GOT3 (cell line): ENCODE data around the gene SCARF1.

Experiments used
- DNase-seq: peaks from one replicate; lab custom pipeline; 2025; ENCODE audit warnings: mixed read lengths; lab: John Stamatoyannopoulos, UW

SCARF1 gene

GRCh38 chr17:1627982-1628855 lies 17.3 kb downstream of the SCARF1 start, which contains the start of gene SLC43A2:
SLC43A2 (minus strand) TSS chr17:1628834; CDS start chr17:1627874, 960 bp downstream.
- no peak for DNase-seq

- DNase-seq = no peak
Observed at GRCh38 chr17:1627182-1627981, 18.1 kb downstream of the SCARF1 start.

DNA sequence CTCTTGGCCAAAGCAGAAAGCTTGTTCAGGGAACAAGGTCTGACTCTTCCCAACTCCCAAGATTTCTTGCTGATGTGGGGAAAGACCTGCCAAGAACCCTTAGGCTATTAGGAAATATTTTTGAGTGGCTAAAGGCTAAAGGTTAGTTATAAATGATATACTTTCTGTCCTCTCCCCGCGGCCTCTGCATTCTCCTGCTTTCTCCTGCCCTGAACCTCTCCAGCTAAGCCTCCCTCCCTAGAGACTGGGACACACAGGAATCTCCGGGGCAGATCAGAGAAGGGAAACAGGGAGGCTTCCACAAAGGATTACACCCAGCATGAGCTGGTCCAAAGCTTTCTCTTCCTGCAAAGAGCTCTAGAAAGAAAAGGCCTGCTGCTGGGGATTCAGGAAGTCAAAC lies 19.2 kb downstream of the SCARF1 start:
- DNase-seq = no peak

- no peak for DNase-seq
Observed at GRCh38 chr17:1625581-1625980, 20.0 kb downstream of the SCARF1 start.

GRCh38 chr17:1625053-1625452 lies 20.5 kb downstream of the SCARF1 start:
- no peak for DNase-seq

- DNase-seq = no peak
Observed at GRCh38 chr17:1624650-1625049, 20.9 kb downstream of the SCARF1 start.

DNA sequence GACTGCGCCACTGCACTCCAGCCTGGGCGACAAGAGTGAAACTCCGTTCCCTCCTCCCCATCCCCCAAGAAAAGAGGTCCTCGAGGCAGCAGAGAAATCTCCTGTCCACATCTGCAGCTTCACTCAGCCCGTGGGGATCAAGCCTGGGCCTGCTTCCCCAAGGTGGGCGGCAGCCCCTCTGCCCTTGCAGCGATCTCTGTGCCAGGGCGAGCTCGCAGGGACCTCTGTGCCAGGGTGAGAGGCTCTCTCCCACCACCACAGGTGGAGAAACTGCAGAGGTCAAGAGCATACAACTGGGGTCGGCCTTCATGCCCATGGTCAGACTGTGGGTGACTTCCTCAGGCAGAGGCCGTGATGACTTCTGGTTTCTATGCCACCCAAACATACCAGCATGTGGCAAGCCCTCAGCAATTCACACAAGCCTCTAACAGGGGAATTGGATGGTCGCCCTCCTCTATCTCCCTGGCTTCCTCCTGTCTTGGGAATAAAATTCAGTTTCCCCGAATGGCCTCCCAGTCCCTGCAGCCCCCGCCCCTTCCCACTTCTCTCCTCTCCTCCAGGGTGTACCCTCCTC lies 22.4 kb downstream of the SCARF1 start:
- no peak for DNase-seq

GRCh38 chr17:1621273-1621954 lies 24.1 kb downstream of the SCARF1 start:
- no peak for DNase-seq

GRCh38 chr17:1620486-1620885 lies 25.0 kb downstream of the SCARF1 start:
- DNase-seq = no peak

DNA sequence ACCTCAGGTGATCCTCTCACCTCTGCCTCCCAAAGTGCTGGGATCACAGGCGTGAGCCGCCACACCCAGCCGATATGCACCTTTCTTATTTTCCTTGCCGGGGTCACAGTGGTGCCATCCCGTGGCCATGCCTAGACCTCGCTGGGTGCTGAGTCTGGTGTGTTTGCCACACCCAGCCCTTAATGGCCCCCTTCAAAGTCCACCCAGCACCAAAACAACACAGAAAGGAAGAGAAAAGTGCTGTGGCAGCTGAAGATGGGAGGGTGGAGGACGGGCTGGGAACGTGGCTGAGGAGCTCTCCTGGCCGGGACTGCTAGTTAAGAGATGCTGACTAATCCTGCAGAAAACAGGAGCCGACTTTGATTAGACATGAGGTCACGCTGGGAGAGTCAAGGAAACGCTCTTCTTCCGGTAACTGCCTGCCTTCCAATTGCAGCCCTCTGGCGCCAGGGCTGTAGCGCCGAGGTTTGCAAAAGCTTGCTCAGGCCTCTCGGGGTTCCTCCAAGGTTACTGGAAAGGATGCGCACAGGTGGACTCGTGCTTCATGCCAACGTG lies 27.8 kb downstream of the SCARF1 start:
- DNase-seq = no peak

GRCh38 chr17:1616101-1616500 lies 29.4 kb downstream of the SCARF1 start:
- no peak for DNase-seq

- no peak for DNase-seq
Observed at GRCh38 chr17:1612400-1612799, 33.1 kb downstream of the SCARF1 start.

DNA sequence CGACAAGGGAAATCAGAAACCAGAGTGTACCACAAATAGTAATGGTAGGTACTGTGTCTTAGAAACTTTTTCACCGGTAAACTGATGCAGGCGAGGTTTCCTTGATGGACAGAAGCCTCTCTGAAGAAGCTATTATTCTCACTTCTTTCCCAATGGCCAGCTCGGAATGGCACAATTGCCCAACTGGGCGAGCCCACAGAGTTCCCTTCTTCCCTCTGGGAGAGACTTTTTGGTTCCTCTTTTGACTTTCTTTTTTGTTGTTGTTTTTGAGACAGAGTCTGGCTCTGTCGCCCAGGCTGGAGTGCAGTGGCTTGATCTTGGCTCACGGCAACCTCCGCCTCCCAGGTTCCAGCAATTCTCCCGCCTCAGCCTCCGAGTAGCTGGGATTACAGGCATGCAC lies 33.8 kb downstream of the SCARF1 start:
- DNase-seq = no peak

DNA sequence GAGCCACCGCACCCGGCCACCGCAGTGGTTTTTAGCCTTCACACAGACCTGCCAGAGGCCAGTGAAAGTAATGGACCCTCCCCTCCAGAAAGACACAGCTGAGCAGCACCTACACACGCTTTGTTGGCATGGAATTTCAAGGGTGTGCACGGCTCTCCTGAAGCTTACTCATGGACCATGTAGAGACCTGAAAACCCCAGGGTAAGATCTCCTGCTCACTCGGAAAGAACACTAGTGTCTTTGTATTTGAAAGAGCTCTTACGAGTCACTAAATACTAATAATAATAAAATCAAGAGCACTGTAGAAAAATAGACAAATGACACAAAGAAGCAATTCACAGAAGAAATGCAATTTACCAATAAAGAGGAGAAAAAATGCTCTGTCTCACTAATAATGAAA lies 36.9 kb downstream of the SCARF1 start:
- DNase-seq = no peak

GRCh38 chr17:1607971-1608320 lies 37.6 kb downstream of the SCARF1 start:
- DNase-seq = no peak

GRCh38 chr17:1606352-1606985 lies 39.1 kb downstream of the SCARF1 start:
- no peak for DNase-seq

GRCh38 chr17:1605681-1606351 lies 39.7 kb downstream of the SCARF1 start:
- DNase-seq = no peak

- DNase-seq = no peak
Observed at GRCh38 chr17:1604831-1605528, 40.6 kb downstream of the SCARF1 start.

DNA sequence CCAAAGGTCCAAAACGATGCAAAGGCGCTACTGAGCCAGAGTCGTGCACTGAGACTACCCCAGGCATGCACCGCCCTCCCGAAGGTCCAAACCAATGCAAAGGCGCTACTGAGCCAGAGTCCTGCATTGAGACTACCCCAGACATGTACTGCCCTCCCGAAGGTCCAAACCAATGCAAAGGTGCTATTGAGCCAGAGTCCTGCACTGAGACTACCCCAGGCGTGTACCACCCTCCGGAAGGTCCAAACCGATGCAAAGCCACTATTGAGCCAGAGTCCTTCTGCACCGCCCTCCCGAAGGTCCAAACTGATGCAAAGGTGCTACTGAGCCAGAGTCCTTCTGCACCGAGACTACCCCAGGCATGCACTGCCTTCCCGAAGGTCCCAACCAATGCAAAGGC lies 44.0 kb downstream of the SCARF1 start:
- DNase-seq = no peak

- DNase-seq = no peak
Observed at GRCh38 chr17:1598399-1599095, 47.0 kb downstream of the SCARF1 start.
